Measurements from ENCODE around the gene TOM1L1. TPM values are rescaled to one million over a fixed set of nuclear protein-coding genes. Genes with fewer than 3 reads are reported as not detected.

The TOM1L1 gene
- total RNA-seq, 1 donor from 2014 or later: 9.0 TPM

- no peak for TF ChIP-seq CTCF (IDR thresholded peaks at IDR 0.05; ENCODE audit: borderline replicate concordance)
- H3K27me3 ChIP-seq (ENCODE audit: low read depth): no peaks in the 10 kb centered on the region
- no peaks in the 10 kb centered on the region for H3K9me3 ChIP-seq (replicated peaks)
- intact Hi-C loops (cut with micrococcal nuclease): no loop called here
- DNase-seq: no peak
- no peak overlapping the region for H3K27ac ChIP-seq (replicated peaks)
- H3K4me1 ChIP-seq: no peaks in the 10 kb centered on the region
- H3K36me3 ChIP-seq: peaks cover 32% of the 10 kb centered on the region
- no peak overlapping the region for H3K4me3 ChIP-seq
Measured at GRCh38 chr17:54937018-54937417, 36.4 kb downstream of the TOM1L1 start.

- TF ChIP-seq CTCF (IDR thresholded peaks at IDR 0.05; ENCODE audit: borderline replicate concordance): no peak
- Histone ChIP-seq H3K4me1 (no peaks in the 10 kb centered on the region), H3K9me3 (replicated peaks) (no peaks in the 10 kb centered on the region), H3K27me3 (ENCODE audit: low read depth) (no peaks in the 10 kb centered on the region), H3K36me3 (peaks cover 28% of the 10 kb centered on the region), H3K27ac (replicated peaks) (no peak overlapping the region), H3K4me3 (no peak overlapping the region)
- intact Hi-C loops (cut with micrococcal nuclease): no loop called here
- no peak for DNase-seq
Measured at GRCh38 chr17:54937426-54937825, 36.8 kb downstream of the TOM1L1 start.

- no peak for TF ChIP-seq CTCF (IDR thresholded peaks at IDR 0.05; ENCODE audit: borderline replicate concordance)
- intact Hi-C loops (cut with micrococcal nuclease): loop anchor here (10.0 kb wide), 1 partner anchor 56 kb away; no protein-coding TSS in a partner anchor
- H3K27ac ChIP-seq (replicated peaks): no peak overlapping the region
- no peaks in the 10 kb centered on the region for H3K27me3 ChIP-seq (ENCODE audit: low read depth)
- no peak overlapping the region for H3K4me3 ChIP-seq
- H3K4me1 ChIP-seq: no peaks in the 10 kb centered on the region
- H3K9me3 ChIP-seq (replicated peaks): no peaks in the 10 kb centered on the region
- DNase-seq: no peak
- peaks cover 14% of the 10 kb centered on the region for H3K36me3 ChIP-seq
Measured at GRCh38 chr17:54941285-54941684, 40.6 kb downstream of the TOM1L1 start.

GRCh38 chr17:54944796-54945195 is 44.1 kb downstream of the TOM1L1 start:
- DNase-seq: no peak
- Histone ChIP-seq H3K36me3 (no peaks in the 10 kb centered on the region), H3K9me3 (replicated peaks) (no peaks in the 10 kb centered on the region), H3K27me3 (ENCODE audit: low read depth) (no peaks in the 10 kb centered on the region), H3K27ac (replicated peaks) (no peak overlapping the region), H3K4me3 (no peak overlapping the region), H3K4me1 (no peaks in the 10 kb centered on the region)
- intact Hi-C loops (cut with micrococcal nuclease): loop anchor here (10.0 kb wide), 1 partner anchor 60 kb away; no protein-coding TSS in a partner anchor
- TF ChIP-seq CTCF (IDR thresholded peaks at IDR 0.05; ENCODE audit: borderline replicate concordance): no peak

GRCh38 chr17:54945231-54945630 is 44.6 kb downstream of the TOM1L1 start:
- no peak for TF ChIP-seq CTCF (IDR thresholded peaks at IDR 0.05; ENCODE audit: borderline replicate concordance)
- H3K9me3 ChIP-seq (replicated peaks): no peaks in the 10 kb centered on the region

More at GRCh38 chr17:54945231-54945630, 44.6 kb downstream of the TOM1L1 start:
- Histone ChIP-seq H3K4me1 (no peaks in the 10 kb centered on the region), H3K27me3 (ENCODE audit: low read depth) (no peaks in the 10 kb centered on the region), H3K27ac (replicated peaks) (no peak overlapping the region), H3K36me3 (no peaks in the 10 kb centered on the region), H3K4me3 (no peak overlapping the region)
- DNase-seq: no peak
- intact Hi-C loops (cut with micrococcal nuclease): loop anchor here (10.0 kb wide), 1 partner anchor 60 kb away; no protein-coding TSS in a partner anchor
